Measurements from ENCODE around the gene TNNT1. TPM values are rescaled to one million over a fixed set of nuclear protein-coding genes. Genes with fewer than 3 reads are reported as not detected.

Gene TNNT1
- polyA plus RNA-seq, 12 donors = 436 to 957 (median 725) TPM; not detected in 1

DNA sequence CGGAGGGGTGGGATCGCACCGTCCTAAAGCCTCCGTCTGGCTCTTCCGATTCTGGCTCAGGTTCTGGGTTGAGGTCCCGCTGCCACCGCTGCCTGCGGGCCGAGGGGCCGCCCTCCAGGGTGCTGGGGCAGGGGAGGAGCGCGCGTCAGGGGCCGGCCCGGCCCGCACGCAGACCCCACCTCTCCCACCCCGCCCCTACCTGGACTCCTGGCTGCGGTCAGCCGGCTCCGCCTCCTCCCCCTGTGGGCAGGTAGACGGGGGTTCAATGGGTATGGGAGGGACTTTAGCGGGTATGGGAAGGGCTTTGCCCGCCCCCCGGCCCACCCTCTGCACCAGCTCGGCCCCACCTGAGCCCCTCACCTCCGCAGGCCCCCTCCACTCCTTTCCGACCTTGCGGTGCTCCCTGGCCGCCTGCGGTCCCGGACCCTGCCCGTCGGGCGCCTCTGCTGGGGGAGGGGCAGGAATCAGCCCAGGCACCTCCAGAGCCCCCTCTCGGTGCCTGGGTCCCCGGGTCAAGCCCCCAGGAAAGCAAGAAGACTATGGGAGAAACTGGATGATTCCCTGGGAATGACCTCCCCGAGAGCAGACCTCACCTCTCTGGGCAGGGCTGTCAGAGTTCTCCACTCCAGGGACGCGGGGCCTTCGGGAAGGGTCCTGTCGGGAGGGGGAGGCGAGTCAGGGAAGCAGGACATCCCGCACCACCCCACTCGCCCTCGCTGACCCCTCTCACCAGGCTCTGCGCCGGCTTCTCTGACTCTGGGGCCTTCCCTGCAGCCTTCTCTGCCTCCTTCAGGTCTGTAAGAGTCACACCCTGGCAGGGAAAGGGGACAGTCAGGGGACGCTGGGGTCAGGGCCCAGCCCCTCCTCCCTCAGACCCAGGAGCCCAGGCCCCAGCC, 56.3 kb downstream of the TNNT1 start:
- no peak for DNase-seq

DNA sequence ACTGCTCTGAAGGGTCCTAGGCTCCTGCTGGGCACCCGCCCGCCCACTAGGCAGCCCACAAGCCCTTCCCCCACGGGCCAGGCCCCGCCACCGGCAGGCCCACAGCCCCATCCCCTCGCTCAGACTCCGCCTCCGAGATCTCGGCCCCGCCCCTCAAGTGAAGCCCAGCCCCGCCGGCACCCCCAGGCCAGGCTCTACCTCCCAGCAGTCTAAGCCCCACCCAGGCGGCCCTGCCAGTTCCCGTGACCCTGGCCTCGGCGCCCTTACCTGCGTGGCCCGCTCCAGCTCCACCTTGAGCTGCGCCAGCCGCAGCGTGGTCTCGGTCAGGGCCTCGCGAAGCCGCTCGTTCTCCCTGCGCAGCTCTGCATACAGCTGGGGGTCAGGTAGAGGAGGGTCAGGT, 57.1 kb downstream of the TNNT1 start:
- DNase-seq = no peak

DNA sequence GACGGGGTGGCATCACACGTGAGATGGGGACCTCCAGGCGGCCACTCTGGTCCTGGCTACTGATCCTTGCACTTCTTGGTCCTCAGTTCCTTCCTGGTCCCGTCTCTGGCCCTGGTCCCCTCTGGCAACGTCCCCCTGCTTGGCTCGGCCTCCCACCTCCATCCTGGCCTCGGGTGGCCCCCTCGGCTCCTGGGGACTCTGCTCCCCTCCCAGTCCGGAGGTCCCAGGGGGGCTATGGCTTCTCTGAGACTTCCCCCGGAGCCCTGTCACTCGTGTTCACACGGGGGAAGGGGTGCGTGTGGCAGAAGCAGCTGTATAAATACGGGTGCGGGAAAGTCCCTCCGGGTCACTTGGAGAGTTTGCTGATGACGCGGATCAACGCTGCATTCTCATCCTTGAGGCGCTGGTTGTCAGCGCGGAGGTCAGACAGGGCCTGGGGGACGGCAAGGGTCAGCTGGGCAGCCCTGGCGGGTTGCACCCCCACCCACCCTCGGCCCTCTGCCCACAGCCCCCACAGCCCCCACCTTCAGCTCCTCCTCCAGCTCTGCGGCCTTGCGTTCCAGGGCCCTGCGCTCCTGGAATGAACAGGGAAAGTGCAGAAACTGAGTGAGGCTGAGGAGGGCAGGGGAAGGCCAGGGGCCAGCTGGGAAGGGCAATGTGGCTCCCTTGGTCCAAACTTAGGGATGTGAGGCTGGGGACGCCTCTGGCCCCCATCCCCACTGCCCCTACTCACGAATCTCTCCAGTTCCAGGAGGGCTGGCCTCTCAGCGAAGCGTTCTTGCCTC, 57.7 kb downstream of the TNNT1 start:
- no peak for DNase-seq

DNA sequence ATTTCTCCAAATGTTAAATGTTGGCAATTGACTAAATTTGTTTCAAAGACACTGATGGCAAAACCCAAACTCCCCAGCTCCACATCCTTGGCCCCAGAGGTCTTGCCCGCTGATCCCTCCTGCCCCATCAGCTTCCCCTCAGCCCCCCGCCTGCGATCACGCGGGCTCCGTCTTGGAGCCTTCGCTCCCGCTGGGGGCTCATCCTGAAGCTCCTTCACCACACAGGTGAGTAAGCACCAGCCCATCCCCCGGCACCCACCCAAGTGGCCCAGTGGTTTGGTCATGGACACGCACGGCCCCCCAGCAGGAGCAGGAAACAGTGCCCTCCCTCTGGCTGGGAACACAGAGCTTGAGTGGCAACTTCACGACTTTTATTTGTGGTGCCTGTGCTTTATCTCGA, 58.4 kb downstream of the TNNT1 start:
- no peak for DNase-seq

DNA sequence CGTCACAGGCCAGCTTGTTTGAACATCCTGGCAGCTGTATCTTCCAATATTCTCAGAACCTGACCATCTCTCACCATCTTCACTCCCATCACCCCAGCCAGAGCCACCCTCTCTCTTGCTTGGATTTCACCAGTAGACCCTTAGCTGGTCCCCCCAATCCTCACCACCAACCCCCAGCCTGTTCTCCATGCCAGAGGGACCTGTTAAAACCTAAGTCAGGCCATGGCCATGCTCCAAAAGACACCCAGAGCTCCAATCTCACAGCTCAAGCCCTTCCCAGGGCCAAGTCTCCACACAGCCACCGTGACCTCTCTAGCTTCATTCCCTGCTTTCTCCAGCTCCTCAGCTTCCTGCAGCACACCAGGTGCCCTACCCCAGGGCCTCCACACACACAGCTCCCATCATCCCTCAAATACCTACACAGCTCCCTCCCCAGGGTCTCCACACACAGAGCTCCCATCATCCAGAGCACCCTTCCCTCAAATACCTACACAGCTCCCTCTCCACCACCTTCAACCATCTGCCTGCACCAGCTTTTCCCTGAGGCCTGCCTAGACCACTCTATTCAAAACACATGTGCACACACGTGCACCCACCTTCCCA, 59.6 kb downstream of the TNNT1 start:
- no peak for DNase-seq

DNA sequence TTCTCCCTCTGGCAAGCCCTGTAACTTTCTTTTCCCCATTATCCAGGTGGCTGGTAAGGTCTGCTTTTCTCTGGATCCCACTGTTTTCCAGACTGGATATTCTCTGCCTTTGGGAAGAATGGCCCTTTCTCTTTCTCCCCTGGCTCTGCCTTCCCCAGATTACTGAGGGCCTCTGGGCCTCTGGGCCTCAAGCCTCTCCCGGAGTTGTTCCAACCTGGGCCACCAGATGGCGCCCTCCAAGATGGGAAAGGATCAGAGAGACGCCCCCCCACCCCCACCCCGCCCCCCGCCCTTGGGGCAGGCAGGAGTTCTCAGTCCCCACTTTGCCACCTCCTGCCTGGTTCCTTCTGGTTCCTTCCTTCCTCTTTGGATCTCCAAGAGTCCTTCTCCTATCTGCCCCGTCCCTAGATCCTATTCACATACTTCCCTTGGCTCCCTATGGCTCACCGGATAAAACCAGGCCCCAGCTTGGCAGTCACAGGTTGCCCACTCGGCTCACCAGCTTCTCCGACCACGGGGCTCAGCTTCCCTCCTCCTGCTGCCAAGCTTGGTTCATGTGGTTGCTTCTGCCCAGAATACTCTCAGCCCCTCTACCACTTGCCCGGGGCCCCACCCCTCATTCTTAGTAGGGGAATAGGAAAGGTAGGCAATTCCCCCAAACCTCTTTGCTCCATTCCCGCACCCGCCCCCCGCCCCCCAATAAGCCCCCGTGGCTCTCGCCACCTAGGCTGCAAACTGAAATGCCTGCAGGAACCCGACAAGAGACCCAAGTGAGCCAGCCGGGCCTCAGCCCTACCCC, 60.3 kb downstream of the TNNT1 start:
- peak; percentile 61 for DNase-seq

DNA sequence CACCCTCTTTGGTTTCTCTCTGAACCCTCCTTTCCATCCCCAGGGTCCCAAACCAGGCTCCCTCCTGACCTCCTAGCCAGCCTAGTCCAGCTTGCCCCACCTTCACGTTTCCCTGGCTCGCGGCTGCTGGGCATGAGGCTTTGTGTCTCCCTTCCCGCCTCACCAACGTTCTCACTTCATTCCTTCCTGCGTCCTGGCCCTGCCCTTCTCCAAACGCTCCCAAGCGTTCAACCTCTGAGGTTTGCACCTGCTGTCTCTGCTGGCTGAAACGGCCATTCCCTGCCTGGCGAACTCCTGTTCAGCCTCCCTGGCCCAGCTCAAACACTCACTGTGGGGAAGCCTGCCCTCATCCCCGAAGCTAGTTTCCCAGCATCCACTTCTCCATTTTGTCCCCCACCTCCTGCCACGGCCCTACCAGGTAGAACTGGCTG, 61.0 kb downstream of the TNNT1 start:
- DNase-seq = no peak

DNA sequence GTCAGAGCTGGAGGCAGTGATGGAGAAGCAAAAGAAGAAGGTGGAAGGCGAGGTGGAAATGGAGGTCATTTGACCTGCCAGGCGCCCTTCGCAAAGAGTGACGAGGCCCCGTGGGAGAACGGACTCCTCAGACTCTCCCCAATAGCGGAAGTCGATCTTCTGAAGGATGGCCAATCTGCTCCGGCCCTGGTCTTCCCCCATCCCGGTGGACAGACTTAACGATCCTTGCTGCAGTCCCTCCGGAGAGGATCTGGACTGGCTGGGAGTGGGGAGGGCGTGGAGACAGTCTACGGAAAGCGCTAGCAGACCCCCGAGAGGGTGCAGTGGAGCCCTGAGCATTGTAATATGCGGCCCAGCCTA, 61.5 kb downstream of the TNNT1 start:
- no peak for DNase-seq

DNA sequence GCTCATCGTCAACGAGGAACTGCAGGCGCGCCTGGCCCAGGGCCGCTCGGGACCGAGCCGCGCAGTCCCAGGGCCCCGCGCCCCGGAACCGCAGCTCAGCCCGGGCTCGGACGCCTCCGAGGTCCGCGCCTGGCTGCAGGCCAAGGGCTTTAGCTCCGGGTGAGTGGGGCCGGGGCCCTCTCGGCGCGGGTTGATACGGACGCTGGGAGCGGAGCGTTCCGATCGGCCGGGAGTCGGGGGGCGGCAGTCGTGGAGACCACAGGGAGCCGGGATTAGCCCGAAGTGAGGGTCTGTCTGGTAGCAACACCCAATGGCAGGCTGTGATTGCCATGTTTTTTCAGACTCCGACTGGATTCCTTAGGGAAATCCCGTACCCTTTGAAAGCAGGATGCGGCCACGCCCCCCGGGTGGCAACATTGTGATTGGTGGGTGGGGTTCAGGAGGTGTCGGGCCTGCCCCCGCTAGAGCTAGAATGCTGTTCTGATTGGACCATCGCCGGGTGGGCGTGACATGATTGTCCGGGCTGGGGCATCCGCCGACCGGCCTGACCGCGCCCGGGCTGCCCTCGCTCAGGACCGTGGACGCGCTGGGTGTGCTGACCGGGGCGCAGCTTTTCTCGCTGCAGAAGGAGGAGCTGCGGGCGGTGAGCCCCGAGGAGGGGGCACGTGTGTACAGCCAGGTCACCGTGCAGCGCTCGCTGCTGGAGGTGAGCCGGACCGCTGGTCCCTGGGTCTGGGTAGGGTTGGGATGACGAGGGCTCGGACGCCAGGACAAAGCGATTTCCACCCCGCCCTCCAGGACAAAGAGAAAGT, 62.1 kb downstream of the TNNT1 start:
- peak; percentile 76 for DNase-seq

DNA sequence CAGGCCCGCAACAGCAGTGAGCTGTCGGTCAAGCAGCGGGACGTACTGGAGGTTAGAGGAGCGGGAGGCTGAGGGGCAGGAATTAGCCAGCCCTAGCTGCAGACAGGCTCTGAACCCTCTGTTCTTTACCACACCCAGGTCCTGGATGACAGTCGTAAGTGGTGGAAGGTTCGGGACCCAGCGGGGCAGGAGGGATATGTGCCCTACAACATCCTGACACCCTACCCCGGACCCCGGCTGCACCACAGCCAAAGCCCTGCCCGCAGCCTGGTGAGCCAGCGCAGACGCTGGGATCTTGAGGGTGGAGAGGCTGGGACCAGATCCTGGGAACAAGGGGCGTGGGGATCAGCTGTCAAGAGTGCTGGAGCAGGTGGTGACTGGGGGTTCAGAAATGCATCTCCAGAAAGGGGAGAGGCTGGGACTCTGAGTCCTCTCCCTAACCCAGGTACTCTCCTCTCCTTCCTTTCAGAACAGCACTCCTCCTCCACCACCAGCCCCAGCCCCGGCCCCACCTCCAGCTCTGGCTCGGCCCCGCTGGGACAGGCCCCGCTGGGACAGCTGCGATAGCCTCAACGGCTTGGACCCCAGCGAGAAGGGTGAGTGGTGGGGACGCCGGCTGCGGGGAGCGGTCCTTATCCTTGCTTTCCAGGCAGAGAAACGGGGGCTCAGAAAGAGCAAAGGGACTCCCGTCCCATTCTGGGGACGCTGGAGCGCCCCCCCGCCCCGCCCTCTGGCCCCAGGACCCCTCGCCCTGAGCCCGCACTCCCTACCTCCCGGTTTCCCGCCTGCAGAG, 62.9 kb downstream of the TNNT1 start:
- DNase-seq = no peak

DNA sequence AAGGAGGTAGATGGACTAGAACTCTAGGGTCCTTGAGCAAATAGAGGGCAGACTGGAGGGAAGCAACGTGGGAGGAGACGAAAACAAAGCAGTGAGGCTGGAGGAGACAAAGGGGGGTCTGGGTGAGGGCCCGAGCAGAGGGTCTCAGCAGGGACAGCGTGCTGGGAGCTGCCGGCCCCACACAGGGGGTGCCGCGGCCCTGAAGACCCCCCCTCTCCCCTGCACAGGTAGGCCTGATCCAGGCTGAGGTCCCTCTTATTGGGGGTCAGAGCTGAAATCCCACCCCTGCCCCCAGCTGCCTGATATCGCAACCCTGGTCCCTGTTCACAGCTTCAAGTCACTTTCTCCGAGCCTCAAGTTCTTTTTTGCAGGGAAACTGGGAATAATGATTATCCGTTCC, 64.6 kb downstream of the TNNT1 start:
- DNase-seq = no peak

DNA sequence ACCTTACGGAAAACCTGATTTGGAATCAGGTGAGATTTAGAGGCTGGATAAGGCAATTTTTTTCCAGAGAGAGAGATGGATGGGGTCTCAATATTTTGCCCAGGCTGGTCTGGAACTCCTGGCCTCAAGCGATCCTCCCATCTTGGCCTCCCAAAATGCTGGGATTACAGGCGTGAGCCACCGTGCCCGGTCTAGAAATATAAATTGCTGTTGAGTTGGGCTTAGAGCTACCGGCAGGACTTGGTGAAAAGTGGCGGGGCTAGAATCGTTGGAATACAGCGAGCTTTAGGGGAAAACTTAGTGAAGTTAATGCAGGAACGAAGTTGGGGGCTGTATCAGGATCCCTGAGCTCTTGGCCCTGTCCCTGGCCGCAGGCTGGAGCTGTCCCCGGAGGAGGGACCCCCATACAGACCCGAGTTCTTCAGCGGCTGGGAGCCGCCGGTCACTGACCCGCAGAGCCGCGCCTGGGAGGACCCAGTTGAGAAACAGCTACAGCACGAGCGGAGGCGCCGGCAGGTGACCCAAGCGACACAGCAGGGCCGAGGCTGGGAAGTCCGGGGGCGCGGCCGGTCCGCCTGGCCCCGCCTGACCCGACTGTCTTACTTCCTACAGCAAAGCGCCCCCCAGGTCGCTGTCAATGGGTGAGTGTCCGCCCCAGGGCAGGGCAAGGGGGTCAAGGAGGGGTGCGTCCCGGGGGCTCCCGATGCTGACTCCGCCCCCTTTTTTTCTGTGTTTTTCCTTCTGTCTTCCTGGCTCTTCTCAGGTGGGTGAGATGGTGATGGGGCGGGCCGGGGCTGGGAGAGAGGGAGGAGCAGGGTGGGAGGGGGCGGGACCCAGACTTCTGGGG, 65.8 kb downstream of the TNNT1 start:
- DNase-seq = no peak

Other genes with a start within 250 kb of the TNNT1 start
- gene NCR1, start 243.1 kb downstream of the TNNT1 start, polyA plus RNA-seq (ENCODE audit: insufficient read length in 12 of 12) = 1 to 10 TPM in 1 of 12 donors, under 1 TPM in 6, not detected in 5; 0.08 to 1.0 (median 0.31) TPM
- gene NLRP7, start 201.7 kb downstream of the TNNT1 start, polyA plus RNA-seq (ENCODE audit: insufficient read length in 12 of 12) = under 1 TPM in 3 of 12 donors, not detected in 9; 0.10 to 0.57 (median 0.12) TPM
- 1 to 10 TPM in 4 of 12 donors, under 1 TPM in 6, not detected in 2; 0.45 to 7.6 (median 0.80) TPM for gene NLRP2, start 182.8 kb downstream of the TNNT1 start, polyA plus RNA-seq (ENCODE audit: insufficient read length in 12 of 12)
- gene GP6, start 110.9 kb downstream of the TNNT1 start, polyA plus RNA-seq (ENCODE audit: insufficient read length in 12 of 12) = under 1 TPM in 10 of 12 donors, not detected in 2; 0.08 to 0.58 (median 0.23) TPM
- 10 to 100 TPM in 9 of 12 donors, 1 to 10 TPM in 2, not detected in 1; 7.6 to 22.8 (median 13.4) TPM for gene RDH13, start 86.1 kb downstream of the TNNT1 start, polyA plus RNA-seq (ENCODE audit: insufficient read length in 12 of 12)
- gene EPS8L1, start 73.3 kb downstream of the TNNT1 start, polyA plus RNA-seq (ENCODE audit: insufficient read length in 12 of 12) = 10 to 100 TPM in 3 of 12 donors, 1 to 10 TPM in 8, not detected in 1; 1.5 to 26.7 (median 4.4) TPM
- gene PPP1R12C, start 31.6 kb downstream of the TNNT1 start, polyA plus RNA-seq (ENCODE audit: insufficient read length in 12 of 12) = 100 to 1,000 TPM in 1 of 12 donors, 10 to 100 TPM in 10, not detected in 1; 47.8 to 125 (median 69.4) TPM
- 1 to 10 TPM in 10 of 12 donors, not detected in 2; 1.5 to 3.8 (median 2.3) TPM for gene TNNI3, start 8.5 kb upstream of the TNNT1 start, polyA plus RNA-seq (ENCODE audit: insufficient read length in 12 of 12)
- 1 to 10 TPM in 3 of 12 donors, under 1 TPM in 7, not detected in 2; 0.45 to 1.7 (median 0.66) TPM for gene DNAAF3, start 17.4 kb upstream of the TNNT1 start, polyA plus RNA-seq (ENCODE audit: insufficient read length in 12 of 12)
- 1 to 10 TPM in 1 of 12 donors, under 1 TPM in 4, not detected in 7; 0.08 to 4.0 (median 0.29) TPM for gene SYT5, start 31.1 kb upstream of the TNNT1 start, polyA plus RNA-seq (ENCODE audit: insufficient read length in 12 of 12)
- gene PTPRH, start 60.3 kb upstream of the TNNT1 start, polyA plus RNA-seq (ENCODE audit: insufficient read length in 12 of 12) = 1 to 10 TPM in 1 of 12 donors, under 1 TPM in 9, not detected in 2; 0.05 to 4.1 (median 0.22) TPM
- gene TMEM86B, start 79.6 kb upstream of the TNNT1 start, polyA plus RNA-seq (ENCODE audit: insufficient read length in 12 of 12) = 1 to 10 TPM in 11 of 12 donors, not detected in 1; 1.3 to 8.3 (median 2.6) TPM
- 10 to 100 TPM in 11 of 12 donors, not detected in 1; 21.5 to 45.8 (median 26.3) TPM for gene PPP6R1, start 109.8 kb upstream of the TNNT1 start, polyA plus RNA-seq (ENCODE audit: insufficient read length in 12 of 12)
- gene HSPBP1, start 130.9 kb upstream of the TNNT1 start, polyA plus RNA-seq (ENCODE audit: insufficient read length in 12 of 12) = 10 to 100 TPM in 11 of 12 donors, not detected in 1; 13.9 to 50.2 (median 19.1) TPM
- 10 to 100 TPM in 2 of 12 donors, 1 to 10 TPM in 9, not detected in 1; 5.9 to 24.6 (median 6.9) TPM for gene BRSK1, start 134.8 kb upstream of the TNNT1 start, polyA plus RNA-seq (ENCODE audit: insufficient read length in 12 of 12)
- 1 to 10 TPM in 2 of 12 donors, under 1 TPM in 8, not detected in 2; 0.40 to 1.1 (median 0.71) TPM for gene TMEM150B, start 176.1 kb upstream of the TNNT1 start, polyA plus RNA-seq (ENCODE audit: insufficient read length in 12 of 12)
- 10 to 100 TPM in 11 of 12 donors, not detected in 1; 11.9 to 59.4 (median 19.7) TPM for gene KMT5C, start 190.7 kb upstream of the TNNT1 start, polyA plus RNA-seq (ENCODE audit: insufficient read length in 12 of 12)
- 10 to 100 TPM in 1 of 12 donors, 1 to 10 TPM in 1, under 1 TPM in 4, not detected in 6; 0.07 to 18.3 (median 0.50) TPM for gene COX6B2, start 205.5 kb upstream of the TNNT1 start, polyA plus RNA-seq (ENCODE audit: insufficient read length in 12 of 12)
- under 1 TPM in 1 of 12 donors, not detected in 11; 0.07 TPM for gene GARIN5B, start 214.1 kb upstream of the TNNT1 start, polyA plus RNA-seq (ENCODE audit: insufficient read length in 12 of 12)
- under 1 TPM in 10 of 12 donors, not detected in 2; 0.14 to 0.53 (median 0.30) TPM for gene IL11, start 221.3 kb upstream of the TNNT1 start, polyA plus RNA-seq (ENCODE audit: insufficient read length in 12 of 12)
- gene TMEM190, start 227.6 kb upstream of the TNNT1 start, polyA plus RNA-seq (ENCODE audit: insufficient read length in 12 of 12) = under 1 TPM in 1 of 12 donors, not detected in 11; 0.58 TPM
- under 1 TPM in 3 of 12 donors, not detected in 9; 0.22 to 0.55 (median 0.35) TPM for gene TMEM238, start 235.1 kb upstream of the TNNT1 start, polyA plus RNA-seq (ENCODE audit: insufficient read length in 12 of 12)
- gene RPL28, start 236.7 kb upstream of the TNNT1 start, polyA plus RNA-seq (ENCODE audit: insufficient read length in 12 of 12) = 1,000 to 10,000 TPM in 10 of 12 donors, 100 to 1,000 TPM in 1, not detected in 1; 796 to 2,808 (median 1,427) TPM

Measured in muscle of arm (tissue), 12 donors.